GM19452 (cell line): Measurements from ENCODE around the gene ACKR2.
"Not testable (repeated sequence)": the region's sequence is repeated elsewhere in the genome, so short reads cannot be mapped to it uniquely, and the experiment has no call there.

Experiments used
- ATAC-seq: cut with Tn5 transposase; IDR thresholded peaks from one replicate; pipeline ENCODE4 v1.9.1; 2021; ENCODE audit not compliant: unreplicated experiment

The ACKR2 gene

DNA sequence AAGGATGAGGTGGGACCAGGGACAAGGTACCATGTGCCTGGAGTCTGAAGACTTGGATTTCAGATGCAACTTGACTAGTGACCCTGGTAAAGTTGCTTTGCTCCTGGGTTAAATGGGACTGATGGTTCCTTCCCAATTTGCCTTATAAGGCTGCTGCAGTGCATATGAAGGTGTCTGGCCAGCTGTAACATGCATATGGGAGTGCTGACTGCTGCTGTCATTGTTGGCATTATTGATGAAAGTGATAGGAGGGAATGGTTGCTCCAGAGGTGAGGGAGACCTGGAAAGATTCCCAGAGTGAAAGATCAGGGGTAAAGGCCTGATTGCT, 45.9 kb downstream of the ACKR2 start:
- no peak for ATAC-seq

DNA sequence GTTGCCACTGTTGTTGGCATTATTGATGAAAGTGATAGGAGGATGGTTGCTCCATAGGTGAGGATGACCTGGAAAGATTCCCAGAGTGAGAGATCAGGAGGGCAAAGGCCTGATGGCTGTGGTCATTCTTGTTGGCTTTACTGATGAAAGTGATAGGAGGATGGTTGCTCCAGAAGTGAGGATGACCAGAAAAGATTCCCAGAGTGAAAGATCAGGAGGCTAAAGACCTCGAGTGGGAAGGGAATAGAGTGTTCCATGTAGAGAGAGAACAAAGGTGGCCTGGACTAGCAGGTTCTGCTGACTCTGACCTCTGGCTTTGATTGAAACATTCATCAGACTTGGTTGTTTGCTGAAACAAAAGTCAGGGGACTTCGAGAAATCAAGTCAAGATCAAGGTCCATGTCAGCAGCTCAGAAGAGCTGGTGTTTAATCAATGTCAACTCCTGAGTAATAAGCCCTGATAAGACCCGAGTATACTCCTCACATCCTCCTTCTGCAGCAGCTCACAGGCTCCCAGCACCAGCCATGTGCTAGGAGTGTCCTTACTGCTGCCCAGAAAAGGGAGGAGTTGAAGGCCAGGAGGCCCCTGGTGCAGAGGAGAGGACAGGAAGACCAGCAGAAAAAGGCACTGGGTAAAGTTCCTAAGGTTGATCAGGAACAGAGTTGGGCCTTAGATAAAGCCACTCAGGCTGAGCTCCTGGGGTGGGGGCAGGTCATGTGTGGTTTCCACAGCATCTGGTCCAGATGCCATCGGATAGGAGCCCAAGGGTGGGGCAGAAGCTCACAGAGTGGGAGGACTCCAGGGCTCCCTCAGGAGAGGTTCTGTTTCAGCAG, 46.5 kb downstream of the ACKR2 start:
- ATAC-seq = no peak

DNA sequence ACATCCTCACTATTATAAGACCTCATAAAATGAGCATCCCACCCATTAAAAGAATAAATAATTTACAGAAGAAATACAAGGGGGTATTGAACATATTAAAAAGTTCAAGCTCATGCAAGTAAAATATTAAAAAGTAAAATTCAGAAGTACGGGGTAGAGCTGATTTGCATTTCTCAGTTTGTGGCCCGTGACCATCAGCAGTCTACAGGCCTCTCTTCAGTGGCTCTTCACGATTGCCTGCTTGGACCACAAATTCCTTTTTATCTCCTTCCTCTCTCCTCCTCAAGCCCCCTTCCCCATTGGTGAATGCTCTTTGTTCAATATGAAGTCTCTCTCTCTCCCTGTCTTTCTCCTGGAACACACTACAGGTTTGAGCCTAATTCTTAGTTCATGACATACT, 47.3 kb downstream of the ACKR2 start:
- no peak for ATAC-seq

DNA sequence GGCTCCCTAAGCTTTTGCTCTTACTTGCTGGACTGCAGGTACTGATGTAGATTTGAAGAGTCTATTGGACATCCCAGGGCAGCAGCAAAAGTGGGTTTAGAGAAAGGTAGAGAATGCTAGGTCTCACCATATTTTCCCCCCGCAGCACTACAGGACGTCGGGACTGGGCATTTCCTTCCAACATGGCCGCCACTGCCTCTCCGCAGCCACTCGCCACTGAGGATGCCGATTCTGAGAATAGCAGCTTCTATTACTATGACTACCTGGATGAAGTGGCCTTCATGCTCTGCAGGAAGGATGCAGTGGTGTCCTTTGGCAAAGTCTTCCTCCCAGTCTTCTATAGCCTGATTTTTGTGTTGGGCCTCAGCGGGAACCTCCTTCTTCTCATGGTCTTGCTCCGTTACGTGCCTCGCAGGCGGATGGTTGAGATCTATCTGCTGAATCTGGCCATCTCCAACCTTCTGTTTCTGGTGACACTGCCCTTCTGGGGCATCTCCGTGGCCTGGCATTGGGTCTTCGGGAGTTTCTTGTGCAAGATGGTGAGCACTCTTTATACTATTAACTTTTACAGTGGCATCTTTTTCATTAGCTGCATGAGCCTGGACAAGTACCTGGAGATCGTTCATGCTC, 55.2 kb downstream of the ACKR2 start:
- no peak for ATAC-seq

DNA sequence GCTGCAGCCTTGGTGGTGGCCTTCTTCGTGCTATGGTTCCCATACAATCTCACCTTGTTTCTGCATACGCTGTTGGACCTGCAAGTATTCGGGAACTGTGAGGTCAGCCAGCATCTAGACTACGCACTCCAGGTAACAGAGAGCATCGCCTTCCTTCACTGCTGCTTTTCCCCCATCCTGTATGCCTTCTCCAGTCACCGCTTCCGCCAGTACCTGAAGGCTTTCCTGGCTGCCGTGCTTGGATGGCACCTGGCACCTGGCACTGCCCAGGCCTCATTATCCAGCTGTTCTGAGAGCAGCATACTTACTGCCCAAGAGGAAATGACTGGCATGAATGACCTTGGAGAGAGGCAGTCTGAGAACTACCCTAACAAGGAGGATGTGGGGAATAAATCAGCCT, 56.0 kb downstream of the ACKR2 start:
- no peak for ATAC-seq

DNA sequence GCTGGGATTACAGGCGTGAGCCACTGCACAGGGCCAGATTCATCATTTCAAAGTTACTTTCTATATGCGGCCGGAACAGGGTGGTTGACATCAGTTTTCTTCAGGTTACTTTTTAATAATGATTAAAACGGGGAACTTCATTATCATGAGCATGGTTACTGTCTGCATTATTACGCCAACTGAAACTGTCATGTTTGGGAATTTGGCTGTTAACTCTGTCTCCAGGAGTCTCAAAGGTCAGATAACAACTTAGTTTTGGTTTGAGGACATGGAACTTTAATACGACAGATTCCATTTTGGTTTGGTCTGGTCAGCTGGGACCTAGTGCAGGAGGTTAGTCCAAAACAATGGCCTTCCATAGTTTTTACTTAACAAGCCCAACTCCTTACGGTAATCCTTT, 57.9 kb downstream of the ACKR2 start:
- ATAC-seq = no peak

DNA sequence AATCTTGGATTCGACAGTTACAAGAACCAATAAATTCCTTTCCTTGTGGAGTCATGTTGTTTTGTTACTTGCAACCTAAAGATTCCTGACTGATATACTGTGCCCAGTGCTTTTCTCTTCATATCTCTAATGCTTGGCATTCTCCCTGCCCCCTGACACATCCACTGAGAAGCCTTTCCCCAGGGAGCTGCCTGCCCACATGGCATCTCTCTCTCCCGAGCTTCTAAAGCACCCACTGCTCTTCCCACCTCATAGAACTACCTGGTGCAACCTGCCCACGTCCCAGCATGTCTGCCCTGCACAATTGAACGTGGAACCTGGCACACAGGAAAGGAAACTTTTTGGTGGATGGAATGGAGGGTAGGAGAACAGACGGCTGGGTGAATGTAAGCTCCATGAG, 59.6 kb downstream of the ACKR2 start:
- ATAC-seq = no peak

DNA sequence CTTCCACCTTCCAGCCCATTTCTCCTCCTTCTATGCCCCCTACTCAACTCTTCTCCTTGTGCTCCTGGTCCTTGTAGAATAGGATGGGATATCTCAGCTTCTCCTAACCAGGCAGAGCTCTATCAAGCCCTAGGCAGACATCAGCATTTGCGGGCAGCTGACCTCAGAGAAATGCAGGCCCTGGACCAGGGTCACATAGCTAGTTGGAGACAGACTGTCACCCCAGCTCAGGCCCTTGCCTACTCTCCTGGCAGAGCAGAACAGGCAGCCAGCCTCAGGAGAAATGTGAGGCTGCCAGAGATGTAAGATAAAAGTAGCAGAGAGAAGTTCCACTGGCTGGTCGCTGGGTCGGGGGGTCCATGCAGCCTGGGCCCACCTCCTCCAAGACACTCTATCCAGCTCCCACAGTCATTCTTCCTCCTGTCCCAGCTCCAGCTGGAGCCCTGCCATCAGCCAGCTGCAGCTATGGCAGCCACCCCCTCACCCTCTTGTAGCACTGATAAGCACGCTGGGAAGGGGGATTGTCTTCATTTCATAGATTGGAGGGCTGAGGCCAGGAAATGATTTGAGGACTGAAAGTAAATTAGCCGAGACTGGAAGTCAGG, 62.4 kb downstream of the ACKR2 start:
- ATAC-seq = no peak

DNA sequence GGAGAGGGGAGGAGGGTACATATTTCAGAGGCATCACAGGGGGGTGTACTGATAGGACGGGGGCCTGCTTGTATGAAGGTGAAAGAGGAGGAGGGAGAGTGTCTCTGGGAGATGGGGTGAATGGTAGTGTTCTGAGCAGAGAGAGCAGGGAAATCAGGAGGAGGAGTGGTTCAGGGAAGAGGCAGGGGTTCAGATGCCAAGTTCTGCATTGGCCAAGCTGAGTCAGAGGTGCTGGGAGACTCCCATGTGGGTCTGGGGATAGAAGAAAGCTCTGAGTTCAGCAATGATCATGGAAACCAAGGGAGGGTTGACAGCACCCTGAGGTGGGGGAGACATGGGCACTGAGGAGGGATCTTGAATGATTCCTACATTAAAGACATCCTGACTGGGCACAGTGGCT, 63.5 kb downstream of the ACKR2 start:
- no peak for ATAC-seq

DNA sequence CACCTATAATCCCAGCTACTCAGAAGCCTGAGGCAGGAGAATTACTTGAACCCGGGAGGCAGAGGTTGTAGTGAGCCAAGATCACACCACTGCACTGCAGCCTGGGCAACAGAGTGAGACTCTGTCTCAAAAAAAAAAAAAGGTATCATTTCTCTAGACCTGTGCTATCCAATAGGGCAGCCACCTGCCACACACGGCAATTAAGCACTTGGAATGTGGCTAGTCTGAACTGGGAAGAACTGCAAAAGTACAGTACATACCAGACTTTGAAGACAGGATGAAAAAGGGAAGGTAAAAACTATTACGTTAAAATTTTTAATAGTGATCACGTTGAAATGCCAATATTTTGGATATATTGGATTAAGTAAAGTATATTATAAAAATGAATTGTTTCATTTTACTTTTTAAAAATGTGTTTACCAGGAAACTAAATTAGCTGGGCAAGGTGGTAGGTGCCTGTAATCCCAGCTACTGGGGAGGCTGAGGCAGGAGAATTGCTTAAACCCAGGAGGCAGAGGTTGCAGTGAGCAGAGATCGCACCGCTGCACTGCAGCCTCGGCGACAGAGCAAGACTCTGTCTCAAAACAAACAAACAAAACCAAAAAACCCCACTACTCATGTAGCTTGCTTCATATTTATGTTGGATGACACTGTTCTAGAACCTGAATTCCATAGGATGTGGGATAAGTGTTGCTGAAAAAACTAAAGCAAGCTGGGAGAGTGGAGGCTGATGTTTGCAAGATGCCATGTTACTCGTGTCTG, 64.2 kb downstream of the ACKR2 start:
- no peak for ATAC-seq

DNA sequence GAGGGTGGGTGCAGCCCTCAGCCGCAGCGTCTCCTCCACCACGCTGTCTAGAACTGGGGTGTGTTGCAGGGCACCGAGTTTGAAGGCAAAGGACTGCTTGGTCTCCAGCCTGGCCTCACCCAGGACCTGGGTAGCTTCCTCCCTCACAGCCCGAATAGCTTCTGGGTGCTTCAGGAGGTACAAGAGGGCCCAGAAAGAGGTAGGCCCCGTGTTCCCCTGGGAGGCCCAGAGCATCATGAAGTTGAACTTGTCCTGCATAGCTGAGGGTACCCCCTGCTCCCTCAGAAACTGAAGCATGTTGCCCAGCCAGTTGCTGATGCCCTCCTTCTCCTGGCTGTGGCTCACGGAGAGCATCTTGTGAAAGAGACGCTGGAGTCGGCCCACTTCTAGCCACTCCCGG, 65.5 kb downstream of the ACKR2 start:
- no peak for ATAC-seq

DNA sequence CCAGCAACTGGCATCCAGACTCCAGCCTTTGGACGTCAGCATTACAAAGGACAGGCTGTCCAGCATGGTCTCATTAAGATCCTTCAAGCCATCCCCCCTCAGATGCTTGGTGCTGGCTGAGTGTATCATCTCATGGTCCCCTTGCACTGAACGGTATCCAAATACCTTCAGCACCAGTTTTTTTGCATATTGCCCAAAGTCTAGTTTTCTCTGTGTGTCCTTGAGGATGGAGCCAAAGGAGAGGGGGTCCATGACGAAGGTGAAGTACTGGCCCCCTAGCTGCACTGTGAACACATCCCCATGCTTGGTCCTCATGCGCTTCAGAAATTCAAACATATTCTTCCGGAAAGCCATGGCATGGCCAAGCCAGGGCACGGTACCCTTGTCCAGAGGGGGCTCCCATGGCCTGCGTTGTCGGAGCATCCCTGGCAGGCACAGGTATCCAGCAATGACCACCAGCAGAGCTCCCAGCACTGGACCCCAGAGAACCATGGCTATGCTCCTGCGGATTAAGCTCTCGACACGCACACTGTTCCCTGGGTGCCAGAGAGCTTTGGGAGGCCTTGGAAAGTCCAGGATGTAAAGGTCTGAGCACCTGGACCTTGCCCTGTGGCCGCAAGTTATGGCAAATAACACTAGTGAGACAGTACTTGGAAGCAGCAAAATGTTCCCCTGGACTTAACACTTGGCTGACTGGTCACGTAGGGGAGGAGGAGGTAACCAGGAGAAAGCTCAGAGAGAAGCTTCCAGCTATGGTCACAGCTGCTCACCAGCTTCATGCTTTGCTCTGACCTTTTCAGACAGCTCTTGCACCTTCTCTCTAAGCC, 66.3 kb downstream of the ACKR2 start, which contains the start of gene CYP8B1:
Gene CYP8B1 (minus strand): TSS at position 555 of the 827 bp plus-strand sequence. CDS start 63 bp downstream, at position 492.
- no peak for ATAC-seq

DNA sequence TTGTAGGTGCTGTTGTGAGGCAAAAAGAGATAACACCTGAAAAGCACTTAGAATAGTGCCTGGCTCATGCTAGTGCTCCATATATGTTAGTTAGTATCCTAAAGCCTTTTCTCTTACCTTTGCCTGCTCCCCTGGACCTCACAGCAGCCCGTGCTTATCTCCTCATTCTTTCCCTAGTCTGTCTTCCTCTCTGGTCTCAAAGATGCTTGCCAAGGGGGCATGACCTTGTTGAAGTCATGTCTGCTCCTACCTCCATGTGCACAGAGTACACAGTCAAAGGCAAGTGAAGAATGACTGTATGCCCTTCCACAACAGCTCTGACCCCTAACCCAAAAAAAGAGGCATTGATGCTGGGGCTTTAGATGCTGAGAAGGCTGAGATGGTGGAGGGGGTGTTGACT, 67.2 kb downstream of the ACKR2 start:
- no peak for ATAC-seq

DNA sequence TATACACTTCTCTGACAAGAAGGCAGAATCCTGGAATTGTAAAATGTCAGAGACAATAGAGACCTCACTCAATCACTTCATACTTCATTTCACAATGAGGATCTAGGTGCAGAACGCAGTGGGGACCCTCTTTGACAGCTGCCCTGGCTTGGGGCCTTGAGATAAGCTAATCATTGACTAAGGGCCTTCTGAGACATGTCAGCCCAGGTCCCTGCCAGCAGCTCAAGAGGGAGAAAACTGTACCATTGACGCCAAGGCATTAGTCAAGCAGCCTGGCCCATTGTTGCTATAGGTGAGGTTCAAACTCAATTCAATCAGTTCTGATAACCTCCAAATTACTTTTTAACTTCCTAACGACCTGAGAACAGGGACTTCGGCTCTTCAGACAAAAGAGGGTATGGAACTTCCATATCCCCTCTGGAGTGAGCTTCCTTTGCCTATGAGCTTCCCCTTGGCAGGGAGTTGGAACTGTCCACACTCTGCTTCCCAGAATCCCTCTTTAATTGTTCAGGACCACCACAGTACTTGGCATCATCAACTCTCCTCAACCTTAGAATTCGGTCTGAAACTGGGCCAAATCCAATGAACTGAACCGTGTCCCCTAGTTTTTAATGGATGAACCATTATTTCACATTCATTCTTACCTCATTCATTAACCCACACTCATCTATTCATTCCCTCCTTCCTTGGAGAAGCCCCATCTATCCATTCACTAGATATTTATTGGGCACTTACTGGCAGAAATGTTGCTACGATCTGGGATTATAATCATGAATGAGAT, 67.9 kb downstream of the ACKR2 start:
- no peak for ATAC-seq

DNA sequence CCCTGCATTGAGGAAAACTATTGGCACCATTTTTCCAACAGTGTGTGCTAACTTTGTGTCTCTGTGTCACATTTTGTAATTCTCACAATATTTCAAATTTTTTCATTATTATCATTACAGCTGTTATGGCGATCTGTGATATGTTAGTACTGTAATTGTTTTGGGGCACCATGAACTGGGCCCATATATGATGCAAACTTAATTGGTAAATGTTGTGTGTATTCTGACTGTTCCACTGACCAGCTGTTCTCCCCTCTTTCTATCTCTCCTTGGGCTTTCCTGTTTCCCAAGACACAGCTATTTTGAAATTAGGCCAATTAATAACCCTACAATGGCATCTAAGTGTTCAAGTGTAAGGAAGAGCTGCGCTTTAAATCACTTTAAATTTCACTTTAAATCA, 68.6 kb downstream of the ACKR2 start:
- no peak for ATAC-seq

DNA sequence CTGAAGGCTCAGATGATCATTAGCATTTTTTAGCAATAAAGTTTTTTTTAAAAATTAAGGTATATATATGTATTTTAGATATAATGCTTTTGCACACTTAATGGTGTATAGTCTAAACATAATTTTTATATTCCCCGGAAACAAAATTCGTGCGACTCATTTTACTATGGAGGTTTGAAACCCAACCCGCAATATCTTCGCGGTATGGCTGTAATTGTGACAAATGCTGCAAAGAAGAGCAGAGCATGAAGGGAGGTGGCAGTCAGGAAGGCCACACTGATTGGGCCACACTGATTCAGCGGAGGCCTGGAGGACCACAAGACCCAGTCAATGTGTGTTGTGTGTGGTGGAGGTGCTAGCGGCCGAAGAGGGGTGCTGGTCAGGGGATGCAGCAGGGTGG, 70.9 kb downstream of the ACKR2 start:
- no peak for ATAC-seq

DNA sequence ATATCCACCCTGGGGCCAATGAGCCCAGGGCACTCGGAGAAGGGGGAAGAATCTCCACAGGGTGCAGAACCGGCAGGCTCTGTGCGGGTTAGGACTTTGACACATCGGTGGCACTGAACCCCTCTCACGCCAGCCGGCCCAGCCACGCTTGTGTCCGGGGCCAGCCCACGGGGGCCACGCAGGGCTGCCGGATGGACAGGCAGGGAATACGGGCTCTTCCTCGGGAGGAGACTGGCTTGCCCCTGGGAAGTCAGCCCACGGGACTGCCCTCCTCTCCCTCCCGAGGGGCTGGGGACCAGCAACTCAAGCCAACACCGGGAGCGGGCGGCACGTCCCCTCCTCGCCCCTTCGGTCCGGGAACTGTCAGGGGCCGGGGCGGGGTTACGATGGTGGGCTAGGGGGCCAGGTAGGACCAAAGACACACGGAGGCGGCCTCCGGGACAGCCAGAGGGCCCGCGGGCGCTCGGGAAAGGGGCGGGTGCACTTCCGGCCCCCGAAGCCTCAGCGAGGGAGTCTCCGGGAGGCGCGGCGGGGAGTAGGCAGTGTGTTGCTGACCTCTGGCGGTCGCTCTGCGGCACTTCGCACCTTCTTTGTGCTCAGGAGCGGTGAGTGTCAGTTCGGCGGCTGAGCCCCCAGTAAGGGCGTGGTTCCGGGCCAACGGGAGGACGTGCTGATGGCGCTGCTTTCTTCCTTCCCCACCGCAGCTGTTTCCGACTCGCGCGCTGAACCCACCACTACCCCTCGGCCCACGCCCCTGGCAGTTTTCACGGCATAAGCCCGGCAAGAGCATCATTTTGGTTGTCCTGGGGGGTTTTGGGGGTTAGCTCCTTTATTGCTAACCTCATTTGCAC, 71.6 kb downstream of the ACKR2 start:
- ATAC-seq = peak; percentile 93

DNA sequence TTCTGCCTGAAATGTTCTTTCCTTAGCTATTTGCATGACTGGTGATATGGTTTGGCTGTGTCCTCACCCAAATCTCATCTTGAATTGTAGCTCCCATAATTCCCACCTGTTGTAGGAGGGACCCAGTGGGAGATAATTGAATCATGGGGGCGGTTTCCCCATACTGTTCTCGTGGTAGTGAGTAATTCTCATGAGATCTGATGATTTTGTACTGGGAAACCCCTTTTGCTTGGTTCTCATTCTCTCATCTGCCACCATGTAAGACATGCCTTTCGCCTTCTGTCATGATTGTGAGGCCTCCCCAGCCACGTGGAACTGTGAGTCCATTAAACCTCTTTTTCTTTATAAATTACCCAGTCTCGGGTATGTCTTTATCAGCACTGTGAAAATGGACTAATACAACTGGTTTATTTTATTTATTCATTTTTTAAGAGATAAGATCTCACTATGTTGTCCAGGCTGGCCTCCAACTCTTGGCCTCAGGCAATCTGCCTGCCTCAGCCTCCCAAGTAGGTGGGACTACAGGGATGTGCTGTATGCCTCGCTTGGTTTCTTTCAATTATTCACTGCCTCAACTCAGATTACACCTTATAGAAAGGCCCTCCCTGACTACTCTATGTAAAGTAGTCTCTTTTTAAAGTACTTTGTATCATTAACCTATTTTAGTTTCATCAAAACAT, 74.1 kb downstream of the ACKR2 start:
- not testable (repeated sequence) for ATAC-seq
